OCI-LY7 (cell line): Measurements from ENCODE around the gene MRFAP1L1.

Experiments
- CTCF ChIP-seq: fragments of 200-600 bp; sonication (generic); conservative IDR thresholded peaks from 2 replicates; pipeline ENCODE4 v1.5.1; 2014; ENCODE audit warnings: mild to moderate bottlenecking, antibody characterized with exemption, low read length, moderate library complexity, mixed read lengths
- EZH2phosphoT487 ChIP-seq: fragments of 200-600 bp; sonication (generic); IDR thresholded peaks from 2 replicates; pipeline ENCODE4 v1.6.1; 2018; ENCODE audit warnings: low read depth, borderline replicate concordance, mild to moderate bottlenecking, mixed run types, antibody characterized with exemption, low read length, moderate library complexity, mixed read lengths

DNA sequence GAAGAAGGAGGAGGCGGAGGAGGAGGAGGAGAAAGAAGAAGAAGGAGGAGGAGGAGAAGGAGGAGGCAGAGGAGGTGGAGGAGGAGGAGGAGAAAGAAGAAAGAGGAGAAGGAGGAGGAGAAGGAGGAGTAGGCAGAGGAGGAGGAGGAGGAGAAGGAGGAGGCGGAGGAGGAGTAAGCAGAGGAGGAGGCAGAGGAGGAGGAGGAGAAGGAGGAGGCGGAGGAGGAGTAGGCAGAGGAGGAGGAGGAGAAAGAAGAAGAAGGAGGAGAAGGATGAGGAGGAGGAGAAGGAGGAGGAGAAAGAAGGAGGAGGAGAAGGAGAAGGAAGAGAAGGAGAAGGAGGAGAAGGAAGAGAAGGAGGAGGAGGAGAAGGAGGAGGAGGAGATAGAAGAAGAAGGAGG is 49.2 kb downstream of the MRFAP1L1 start:
- TF ChIP-seq CTCF (no peak), EZH2phosphoT487 (no peak)
